Trophoblast cell (in vitro differentiated cells and primary cell): ENCODE results near the gene CNR1. TPM values are rescaled to one million over a fixed set of nuclear protein-coding genes. Genes with fewer than 3 reads are reported as not detected.

Experiments used
- DNase-seq, 2 donors: peaks; one replicate each; pipeline ENCODE4 v3.0.0-alpha.2; 2016
- H2AFZ ChIP-seq: 2 replicates; pipeline ENCODE4 v1.6.1; 2013; ENCODE audit warnings: low read length, moderate library complexity, mild to moderate bottlenecking; ENCODE audit not compliant: insufficient read depth, poor library complexity
- H2AK5ac ChIP-seq: 2 replicates; pipeline ENCODE4 v1.6.1; 2013; ENCODE audit warnings: mild to moderate bottlenecking, low read length
- H2BK120ac ChIP-seq: 2 replicates; pipeline ENCODE4 v1.6.1; 2013; ENCODE audit warnings: low read length, mild to moderate bottlenecking, moderate library complexity; ENCODE audit not compliant: insufficient read depth, poor library complexity
- H2BK12ac ChIP-seq: 2 replicates; pipeline ENCODE4 v1.6.1; 2013; ENCODE audit warnings: mild to moderate bottlenecking, low read length, moderate library complexity
- H2BK5ac ChIP-seq: 2 replicates; pipeline ENCODE4 v1.6.1; 2013; ENCODE audit warnings: low read length, low read depth, moderate library complexity, mild to moderate bottlenecking; ENCODE audit not compliant: poor library complexity
- H3K14ac ChIP-seq: 2 replicates; pipeline ENCODE4 v1.6.1; 2013; ENCODE audit warnings: mild to moderate bottlenecking, low read length
- H3K18ac ChIP-seq: 2 replicates; pipeline ENCODE4 v1.6.1; 2013; ENCODE audit warnings: mild to moderate bottlenecking, low read length
- H3K23ac ChIP-seq: 2 replicates; pipeline ENCODE4 v1.6.1; 2013; ENCODE audit warnings: low read length
- H3K27ac ChIP-seq: 2 replicates; pipeline ENCODE4 v1.5.1; 2013; ENCODE audit warnings: low read depth, mild to moderate bottlenecking, inconsistent platforms, low read length, moderate library complexity
- H3K27me3 ChIP-seq: 2 replicates; pipeline ENCODE4 v1.6.1; 2013; ENCODE audit warnings: inconsistent platforms, mild to moderate bottlenecking, low read length, moderate library complexity; ENCODE audit not compliant: insufficient read depth
- H3K36me3 ChIP-seq, 2 experiments: 1 replicate in 1 of 2; 2 replicates in 1 of 2; pipeline ENCODE4 v1.6.1; 2013; ENCODE audit warnings: low read length in 2 of 2, mild to moderate bottlenecking in 2 of 2, moderate library complexity in 1 of 2; ENCODE audit not compliant: insufficient read depth in 2 of 2, control insufficient read depth in 1 of 2
- H3K4ac ChIP-seq: 2 replicates; pipeline ENCODE4 v1.6.1; 2013; ENCODE audit warnings: low read depth, mild to moderate bottlenecking, low read length, moderate library complexity
- H3K4me1 ChIP-seq, 2 experiments: 1 replicate in 1 of 2; 2 replicates in 1 of 2; pipeline ENCODE4 v1.6.1; 2013; ENCODE audit warnings: low read length in 2 of 2, mild to moderate bottlenecking in 2 of 2, moderate library complexity in 1 of 2; ENCODE audit not compliant: insufficient read depth in 2 of 2, control insufficient read depth in 1 of 2
- H3K4me2 ChIP-seq: 2 replicates; pipeline ENCODE4 v1.6.1; 2013; ENCODE audit warnings: inconsistent platforms, mild to moderate bottlenecking, low read length, moderate library complexity
- H3K4me3 ChIP-seq: 2 replicates; pipeline ENCODE4 v1.5.1; 2013; ENCODE audit warnings: mild to moderate bottlenecking, low read depth, low read length, inconsistent platforms
- H3K79me1 ChIP-seq: one replicate; pipeline ENCODE4 v1.6.1; 2013; ENCODE audit warnings: low read length
- H3K79me2 ChIP-seq: 2 replicates; pipeline ENCODE4 v1.6.1; 2013; ENCODE audit warnings: low read length, mild to moderate bottlenecking; ENCODE audit not compliant: control insufficient read depth, insufficient read depth, poor library complexity
- H3K9ac ChIP-seq: 2 replicates; pipeline ENCODE4 v1.6.1; 2013; ENCODE audit warnings: mild to moderate bottlenecking, low read length
- H3K9me3 ChIP-seq: 2 replicates; pipeline ENCODE4 v1.6.1; 2013; ENCODE audit warnings: low read depth, mild to moderate bottlenecking, control low read depth, inconsistent platforms, low read length; ENCODE audit not compliant: insufficient read depth
- H4K12ac ChIP-seq: 2 replicates; pipeline ENCODE4 v1.6.1; 2013; ENCODE audit warnings: low read depth, mild to moderate bottlenecking, low read length, moderate library complexity
- H4K8ac ChIP-seq: 2 replicates; pipeline ENCODE4 v1.6.1; 2013; ENCODE audit warnings: low read depth, mild to moderate bottlenecking, low read length, moderate library complexity
- H4K91ac ChIP-seq: one replicate; pipeline ENCODE4 v1.6.1; 2013; ENCODE audit warnings: low read depth, mild to moderate bottlenecking, low read length, moderate library complexity
- WGBS: extraction: QIAGEN DNeasy Blood & Tissue Kit; methylation state at CpG from one replicate; pipeline ENCODE4 v1.1.7; 2013; ENCODE audit warnings: missing lambda C conversion rate; ENCODE audit not compliant: insufficient read length, insufficient coverage; ENCODE audit errors: extremely low coverage; 5-methylcytosine and 5-hydroxymethylcytosine counted together
- polyA plus RNA-seq: library from polyadenylated mRNA; stranded (reverse); fragments of 200-250 nt; gene quantifications from 2 replicates; pipeline ENCODE4 v1.2.3, GENCODE V29; 2013

CNR1 gene
- 0.01 and 0.03 TPM in 2 replicates for polyA plus RNA-seq

- H3K4me2 ChIP-seq = peak within 1 kb of the TSS; percentile 75
- no peak within 1 kb of the TSS for H2BK12ac ChIP-seq
- peak in 1 of 2 donors; percentile 26 for DNase-seq
- H3K4ac ChIP-seq = no peak within 1 kb of the TSS
- peaks cover 36% of the 10 kb centered on the region for H3K27me3 ChIP-seq
- no peak within 1 kb of the TSS for H2BK5ac ChIP-seq
- H3K79me1 ChIP-seq = no peaks in the 10 kb centered on the region
- H3K18ac ChIP-seq = peak within 1 kb of the TSS; percentile 39
- no peak within 1 kb of the TSS for H2BK120ac ChIP-seq
- H4K8ac ChIP-seq = no peak within 1 kb of the TSS
- peaks cover 4 to 15% of the 10 kb centered on the region in 2 experiments for H3K4me1 ChIP-seq
- H4K91ac ChIP-seq = no peak within 1 kb of the TSS
- no peak within 1 kb of the TSS for H4K12ac ChIP-seq
- peak within 1 kb of the TSS; percentile 67 for H2AFZ ChIP-seq
- no CpG with 5 or more reads among the region's 78 CpGs for WGBS
- H3K9ac ChIP-seq = no peak within 1 kb of the TSS
- H3K79me2 ChIP-seq = no peaks in the 10 kb centered on the region
- H3K4me3 ChIP-seq = peak within 1 kb of the TSS; percentile 64
- no peak within 1 kb of the TSS for H3K14ac ChIP-seq
- no peaks in the 10 kb centered on the region for H3K36me3 ChIP-seq
- H3K23ac ChIP-seq = no peak within 1 kb of the TSS
- no peak within 1 kb of the TSS for H3K27ac ChIP-seq
- peaks cover 3% of the 10 kb centered on the region for H3K9me3 ChIP-seq
- H2AK5ac ChIP-seq = no peak within 1 kb of the TSS
Measured at GRCh38 chr6:88165844-88166492, at the start of gene CNR1. Gene CNR1 (minus strand): TSS chr6:88166347. CDS start chr6:88145274, 21,073 bp downstream.

DNA sequence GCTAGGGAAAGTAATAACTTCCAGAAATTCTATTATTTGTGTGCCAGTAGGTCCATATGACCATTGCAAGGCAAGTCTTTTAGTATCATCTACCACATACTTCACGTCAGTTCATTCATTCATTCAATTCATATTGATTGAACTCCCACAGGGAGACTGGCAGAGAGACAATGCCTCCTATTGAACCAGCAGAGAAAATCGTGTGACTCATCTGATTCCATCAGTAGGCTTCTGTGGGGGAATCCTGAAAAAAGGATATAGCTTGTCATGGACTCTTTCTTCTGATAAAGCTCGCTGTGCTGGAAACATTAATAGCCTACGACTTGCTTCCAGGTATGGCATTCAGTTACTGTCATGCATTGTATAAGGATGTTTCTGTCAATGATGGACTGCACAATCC lies 45.3 kb upstream of the CNR1 start:
- DNase-seq = no peak

DNA sequence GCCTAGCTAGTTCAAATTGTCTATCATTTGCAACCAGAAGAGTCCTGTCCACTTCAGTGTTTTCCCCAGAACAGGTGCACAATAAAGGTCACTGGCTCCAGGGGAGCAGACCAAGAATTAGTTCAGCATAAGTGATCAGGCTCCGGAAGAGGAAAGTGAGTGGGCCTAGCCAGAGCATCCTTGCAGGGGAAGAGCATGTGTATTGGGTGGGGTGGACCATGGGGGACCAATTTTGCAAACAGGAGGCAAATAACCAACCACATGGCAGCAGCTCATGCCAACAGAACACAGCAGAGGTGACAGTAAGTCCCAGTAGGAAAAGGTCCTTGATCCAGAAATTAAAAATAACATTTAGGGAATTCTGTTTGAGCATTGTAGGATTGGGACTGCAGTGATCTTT lies 43.2 kb upstream of the CNR1 start:
- Histone ChIP-seq H4K8ac (no peak overlapping the region), H3K79me2 (no peaks in the 10 kb centered on the region), H3K4me1 (no peaks in the 10 kb centered on the region), H2BK120ac (no peak overlapping the region), H3K18ac (no peak overlapping the region), H4K12ac (no peak overlapping the region), H3K9ac (no peak overlapping the region), H3K14ac (no peak overlapping the region), H3K79me1 (no peaks in the 10 kb centered on the region), H3K4me2 (no peak overlapping the region), H2BK12ac (no peak overlapping the region), H3K4me3 (no peak overlapping the region), H3K27ac (no peak overlapping the region), H2AFZ (no peak overlapping the region), H3K27me3 (no peaks in the 10 kb centered on the region), H3K23ac (no peak overlapping the region), H2BK5ac (no peak overlapping the region), H2AK5ac (no peak overlapping the region), H3K36me3 (no peaks in the 10 kb centered on the region), H3K4ac (no peak overlapping the region), H4K91ac (no peak overlapping the region), H3K9me3 (no peaks in the 10 kb centered on the region)
- WGBS = no CpG with 5 or more reads among the region's 1 CpG
- DNase-seq = no peak

More for the DNA sequence above, 45.3 kb upstream of the CNR1 start:
- H3K4me3 ChIP-seq = no peak overlapping the region
- H3K27ac ChIP-seq = no peak overlapping the region
- H2AFZ ChIP-seq = no peak overlapping the region
- no peak overlapping the region for H2BK12ac ChIP-seq
- H3K18ac ChIP-seq = no peak overlapping the region
- H4K12ac ChIP-seq = no peak overlapping the region
- H3K4me2 ChIP-seq = no peak overlapping the region
- no peaks in the 10 kb centered on the region for H3K79me1 ChIP-seq
- no peak overlapping the region for H3K14ac ChIP-seq
- H3K4me1 ChIP-seq = no peaks in the 10 kb centered on the region
- WGBS = no CpG with 5 or more reads among the region's 4 CpGs
- no peak overlapping the region for H2BK120ac ChIP-seq
- no peak overlapping the region for H3K4ac ChIP-seq
- no peak overlapping the region for H2BK5ac ChIP-seq
- no peak overlapping the region for H3K9ac ChIP-seq
- no peaks in the 10 kb centered on the region for H3K27me3 ChIP-seq
- H3K9me3 ChIP-seq = no peaks in the 10 kb centered on the region
- H3K79me2 ChIP-seq = no peaks in the 10 kb centered on the region
- no peak overlapping the region for H4K8ac ChIP-seq
- no peak overlapping the region for H2AK5ac ChIP-seq
- H4K91ac ChIP-seq = no peak overlapping the region
- H3K23ac ChIP-seq = no peak overlapping the region
- no peaks in the 10 kb centered on the region for H3K36me3 ChIP-seq

DNA sequence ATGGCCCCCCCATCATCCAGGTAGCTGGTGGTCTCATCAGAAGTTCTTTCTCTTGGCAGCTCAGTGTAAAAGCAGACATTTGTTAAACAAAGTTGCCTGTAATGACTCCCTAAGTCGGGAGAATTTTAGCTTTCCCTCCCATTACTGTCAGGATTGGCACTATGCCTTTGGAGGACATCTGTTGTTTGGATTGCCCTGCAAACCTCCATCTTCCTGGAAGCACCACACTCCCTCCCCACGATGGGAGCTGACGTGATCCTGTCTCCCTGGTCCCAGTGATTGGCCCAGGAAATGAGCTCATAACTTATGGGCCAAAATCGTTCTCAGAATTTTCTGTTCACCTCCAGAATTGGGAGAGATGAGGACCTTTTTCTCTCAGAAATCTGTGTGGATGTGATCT lies 42.6 kb upstream of the CNR1 start:
- H2BK12ac ChIP-seq = no peak overlapping the region
- no CpG with 5 or more reads among the region's 4 CpGs for WGBS
- H2BK120ac ChIP-seq = no peak overlapping the region
- H3K36me3 ChIP-seq = no peaks in the 10 kb centered on the region
- H3K4me3 ChIP-seq = no peak overlapping the region
- no peak overlapping the region for H2AFZ ChIP-seq
- no peak overlapping the region for H4K91ac ChIP-seq
- no peak overlapping the region for H2AK5ac ChIP-seq
- no peak overlapping the region for H2BK5ac ChIP-seq
- H4K12ac ChIP-seq = no peak overlapping the region
- no peak overlapping the region for H4K8ac ChIP-seq
- no peak overlapping the region for H3K14ac ChIP-seq
- no peaks in the 10 kb centered on the region for H3K79me2 ChIP-seq
- H3K23ac ChIP-seq = no peak overlapping the region
- no peak overlapping the region for H3K4ac ChIP-seq
- no peak overlapping the region for H3K9ac ChIP-seq
- H3K4me1 ChIP-seq = no peaks in the 10 kb centered on the region
- H3K18ac ChIP-seq = no peak overlapping the region
- DNase-seq = no peak
- no peaks in the 10 kb centered on the region for H3K27me3 ChIP-seq
- no peaks in the 10 kb centered on the region for H3K79me1 ChIP-seq
- H3K9me3 ChIP-seq = no peaks in the 10 kb centered on the region
- H3K4me2 ChIP-seq = no peak overlapping the region
- no peak overlapping the region for H3K27ac ChIP-seq
